GM23338 (cell line): Measurements from ENCODE around the gene CX3CL1.

ENCODE experiments used
- CREB1 ChIP-seq: fragments of 250-450 bp; sonication (Bioruptor Pico); IDR thresholded peaks from 2 replicates; pipeline ENCODE4 v1.5.0; 2020; ENCODE audit warnings: low read depth, mild to moderate bottlenecking, moderate library complexity
- EZH2 ChIP-seq: fragments of 200-600 bp; sonication (generic); IDR thresholded peaks from one replicate; pipeline ENCODE4 v1.8.0; 2017; ENCODE audit warnings: antibody characterized with exemption, mild to moderate bottlenecking, low read depth; ENCODE audit not compliant: unreplicated experiment
- EZH2phosphoT487 ChIP-seq: fragments of 200-600 bp; sonication (generic); IDR thresholded peaks from one replicate; pipeline ENCODE4 v1.8.1; 2018; ENCODE audit warnings: antibody characterized with exemption; ENCODE audit not compliant: unreplicated experiment
- JUNB ChIP-seq: IDR thresholded peaks from one replicate; pipeline ENCODE4 v1.6.1; 2016; ENCODE audit warnings: antibody characterized with exemption; ENCODE audit not compliant: unreplicated experiment
- NANOG ChIP-seq: IDR thresholded peaks from 2 replicates; pipeline ENCODE4 v1.6.1; 2016; ENCODE audit warnings: antibody characterized with exemption, borderline replicate concordance
- POLR2AphosphoS5 ChIP-seq: IDR thresholded peaks from 2 replicates; pipeline ENCODE4 v1.6.1; 2016; ENCODE audit warnings: antibody characterized with exemption, low read depth
- STAT1 ChIP-seq: IDR thresholded peaks from one replicate; pipeline ENCODE4 v1.6.1; 2016; ENCODE audit warnings: antibody characterized with exemption; ENCODE audit not compliant: unreplicated experiment
- ZNF114 ChIP-seq: fragments of 250-450 bp; sonication (Bioruptor Pico); IDR thresholded peaks from 2 replicates; pipeline ENCODE4 v1.5.0; 2020; ENCODE audit warnings: mild to moderate bottlenecking, moderate library complexity
- ZNF331 ChIP-seq: fragments of 250-450 bp; sonication (Bioruptor Pico); IDR thresholded peaks from 2 replicates; pipeline ENCODE4 v1.5.0; 2020; ENCODE audit warnings: low read depth, mild to moderate bottlenecking, moderate library complexity
- TF ChIP-seq, protein P1 (sequence below), 2 experiments: fragments of 200-600 bp in 1 of 2; sonication (generic) in 1 of 2; conservative IDR thresholded peaks; 2 replicates each; pipeline versions ENCODE4 v1.5.1 to v1.6.1; 2016 to 2017; ENCODE audit warnings: antibody characterized with exemption in 2 of 2, low read depth in 2 of 2, mild to moderate bottlenecking in 2 of 2, moderate library complexity in 1 of 2
- TF ChIP-seq, protein P2 (sequence below): IDR thresholded peaks from 2 replicates; pipeline ENCODE4 v1.6.1; 2016; ENCODE audit warnings: antibody characterized with exemption
- TF ChIP-seq, protein P3 (sequence below): IDR thresholded peaks from one replicate; pipeline ENCODE4 v1.6.1; 2018; ENCODE audit warnings: antibody characterized with exemption; ENCODE audit not compliant: unreplicated experiment
- TF ChIP-seq, protein P4 (sequence below): fragments of 250-450 bp; sonication (Bioruptor Pico); IDR thresholded peaks from 2 replicates; pipeline ENCODE4 v1.5.0; 2020; ENCODE audit warnings: mild to moderate bottlenecking, moderate library complexity

DNA sequence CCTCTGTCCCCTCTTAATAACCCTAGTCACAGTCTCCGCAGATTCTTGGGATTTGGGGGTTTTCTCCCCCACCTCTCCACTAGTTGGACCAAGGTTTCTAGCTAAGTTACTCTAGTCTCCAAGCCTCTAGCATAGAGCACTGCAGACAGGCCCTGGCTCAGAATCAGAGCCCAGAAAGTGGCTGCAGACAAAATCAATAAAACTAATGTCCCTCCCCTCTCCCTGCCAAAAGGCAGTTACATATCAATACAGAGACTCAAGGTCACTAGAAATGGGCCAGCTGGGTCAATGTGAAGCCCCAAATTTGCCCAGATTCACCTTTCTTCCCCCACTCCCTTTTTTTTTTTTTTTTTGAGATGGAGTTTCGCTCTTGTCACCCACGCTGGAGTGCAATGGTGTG, 8.1 kb upstream of the CX3CL1 start:
- TF ChIP-seq EZH2 (no peak), POLR2AphosphoS5 (no peak), CREB1 (CRISPR knock-in tag) (no peak), EZH2phosphoT487 (no peak), JUNB (no peak), NANOG (no peak), ZNF331 (CRISPR knock-in tag) (no peak), ZNF114 (CRISPR knock-in tag) (no peak), STAT1 (no peak)
- TF ChIP-seq, protein P1, sequence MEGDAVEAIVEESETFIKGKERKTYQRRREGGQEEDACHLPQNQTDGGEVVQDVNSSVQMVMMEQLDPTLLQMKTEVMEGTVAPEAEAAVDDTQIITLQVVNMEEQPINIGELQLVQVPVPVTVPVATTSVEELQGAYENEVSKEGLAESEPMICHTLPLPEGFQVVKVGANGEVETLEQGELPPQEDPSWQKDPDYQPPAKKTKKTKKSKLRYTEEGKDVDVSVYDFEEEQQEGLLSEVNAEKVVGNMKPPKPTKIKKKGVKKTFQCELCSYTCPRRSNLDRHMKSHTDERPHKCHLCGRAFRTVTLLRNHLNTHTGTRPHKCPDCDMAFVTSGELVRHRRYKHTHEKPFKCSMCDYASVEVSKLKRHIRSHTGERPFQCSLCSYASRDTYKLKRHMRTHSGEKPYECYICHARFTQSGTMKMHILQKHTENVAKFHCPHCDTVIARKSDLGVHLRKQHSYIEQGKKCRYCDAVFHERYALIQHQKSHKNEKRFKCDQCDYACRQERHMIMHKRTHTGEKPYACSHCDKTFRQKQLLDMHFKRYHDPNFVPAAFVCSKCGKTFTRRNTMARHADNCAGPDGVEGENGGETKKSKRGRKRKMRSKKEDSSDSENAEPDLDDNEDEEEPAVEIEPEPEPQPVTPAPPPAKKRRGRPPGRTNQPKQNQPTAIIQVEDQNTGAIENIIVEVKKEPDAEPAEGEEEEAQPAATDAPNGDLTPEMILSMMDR (conservative IDR thresholded peaks at IDR 0.05; ENCODE audit: low read depth in 2 of 2) = no peak
- TF ChIP-seq, protein P2, sequence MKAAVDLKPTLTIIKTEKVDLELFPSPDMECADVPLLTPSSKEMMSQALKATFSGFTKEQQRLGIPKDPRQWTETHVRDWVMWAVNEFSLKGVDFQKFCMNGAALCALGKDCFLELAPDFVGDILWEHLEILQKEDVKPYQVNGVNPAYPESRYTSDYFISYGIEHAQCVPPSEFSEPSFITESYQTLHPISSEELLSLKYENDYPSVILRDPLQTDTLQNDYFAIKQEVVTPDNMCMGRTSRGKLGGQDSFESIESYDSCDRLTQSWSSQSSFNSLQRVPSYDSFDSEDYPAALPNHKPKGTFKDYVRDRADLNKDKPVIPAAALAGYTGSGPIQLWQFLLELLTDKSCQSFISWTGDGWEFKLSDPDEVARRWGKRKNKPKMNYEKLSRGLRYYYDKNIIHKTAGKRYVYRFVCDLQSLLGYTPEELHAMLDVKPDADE = no peak
- TF ChIP-seq, protein P3, sequence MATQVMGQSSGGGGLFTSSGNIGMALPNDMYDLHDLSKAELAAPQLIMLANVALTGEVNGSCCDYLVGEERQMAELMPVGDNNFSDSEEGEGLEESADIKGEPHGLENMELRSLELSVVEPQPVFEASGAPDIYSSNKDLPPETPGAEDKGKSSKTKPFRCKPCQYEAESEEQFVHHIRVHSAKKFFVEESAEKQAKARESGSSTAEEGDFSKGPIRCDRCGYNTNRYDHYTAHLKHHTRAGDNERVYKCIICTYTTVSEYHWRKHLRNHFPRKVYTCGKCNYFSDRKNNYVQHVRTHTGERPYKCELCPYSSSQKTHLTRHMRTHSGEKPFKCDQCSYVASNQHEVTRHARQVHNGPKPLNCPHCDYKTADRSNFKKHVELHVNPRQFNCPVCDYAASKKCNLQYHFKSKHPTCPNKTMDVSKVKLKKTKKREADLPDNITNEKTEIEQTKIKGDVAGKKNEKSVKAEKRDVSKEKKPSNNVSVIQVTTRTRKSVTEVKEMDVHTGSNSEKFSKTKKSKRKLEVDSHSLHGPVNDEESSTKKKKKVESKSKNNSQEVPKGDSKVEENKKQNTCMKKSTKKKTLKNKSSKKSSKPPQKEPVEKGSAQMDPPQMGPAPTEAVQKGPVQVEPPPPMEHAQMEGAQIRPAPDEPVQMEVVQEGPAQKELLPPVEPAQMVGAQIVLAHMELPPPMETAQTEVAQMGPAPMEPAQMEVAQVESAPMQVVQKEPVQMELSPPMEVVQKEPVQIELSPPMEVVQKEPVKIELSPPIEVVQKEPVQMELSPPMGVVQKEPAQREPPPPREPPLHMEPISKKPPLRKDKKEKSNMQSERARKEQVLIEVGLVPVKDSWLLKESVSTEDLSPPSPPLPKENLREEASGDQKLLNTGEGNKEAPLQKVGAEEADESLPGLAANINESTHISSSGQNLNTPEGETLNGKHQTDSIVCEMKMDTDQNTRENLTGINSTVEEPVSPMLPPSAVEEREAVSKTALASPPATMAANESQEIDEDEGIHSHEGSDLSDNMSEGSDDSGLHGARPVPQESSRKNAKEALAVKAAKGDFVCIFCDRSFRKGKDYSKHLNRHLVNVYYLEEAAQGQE = no peak
- TF ChIP-seq, protein P4, sequence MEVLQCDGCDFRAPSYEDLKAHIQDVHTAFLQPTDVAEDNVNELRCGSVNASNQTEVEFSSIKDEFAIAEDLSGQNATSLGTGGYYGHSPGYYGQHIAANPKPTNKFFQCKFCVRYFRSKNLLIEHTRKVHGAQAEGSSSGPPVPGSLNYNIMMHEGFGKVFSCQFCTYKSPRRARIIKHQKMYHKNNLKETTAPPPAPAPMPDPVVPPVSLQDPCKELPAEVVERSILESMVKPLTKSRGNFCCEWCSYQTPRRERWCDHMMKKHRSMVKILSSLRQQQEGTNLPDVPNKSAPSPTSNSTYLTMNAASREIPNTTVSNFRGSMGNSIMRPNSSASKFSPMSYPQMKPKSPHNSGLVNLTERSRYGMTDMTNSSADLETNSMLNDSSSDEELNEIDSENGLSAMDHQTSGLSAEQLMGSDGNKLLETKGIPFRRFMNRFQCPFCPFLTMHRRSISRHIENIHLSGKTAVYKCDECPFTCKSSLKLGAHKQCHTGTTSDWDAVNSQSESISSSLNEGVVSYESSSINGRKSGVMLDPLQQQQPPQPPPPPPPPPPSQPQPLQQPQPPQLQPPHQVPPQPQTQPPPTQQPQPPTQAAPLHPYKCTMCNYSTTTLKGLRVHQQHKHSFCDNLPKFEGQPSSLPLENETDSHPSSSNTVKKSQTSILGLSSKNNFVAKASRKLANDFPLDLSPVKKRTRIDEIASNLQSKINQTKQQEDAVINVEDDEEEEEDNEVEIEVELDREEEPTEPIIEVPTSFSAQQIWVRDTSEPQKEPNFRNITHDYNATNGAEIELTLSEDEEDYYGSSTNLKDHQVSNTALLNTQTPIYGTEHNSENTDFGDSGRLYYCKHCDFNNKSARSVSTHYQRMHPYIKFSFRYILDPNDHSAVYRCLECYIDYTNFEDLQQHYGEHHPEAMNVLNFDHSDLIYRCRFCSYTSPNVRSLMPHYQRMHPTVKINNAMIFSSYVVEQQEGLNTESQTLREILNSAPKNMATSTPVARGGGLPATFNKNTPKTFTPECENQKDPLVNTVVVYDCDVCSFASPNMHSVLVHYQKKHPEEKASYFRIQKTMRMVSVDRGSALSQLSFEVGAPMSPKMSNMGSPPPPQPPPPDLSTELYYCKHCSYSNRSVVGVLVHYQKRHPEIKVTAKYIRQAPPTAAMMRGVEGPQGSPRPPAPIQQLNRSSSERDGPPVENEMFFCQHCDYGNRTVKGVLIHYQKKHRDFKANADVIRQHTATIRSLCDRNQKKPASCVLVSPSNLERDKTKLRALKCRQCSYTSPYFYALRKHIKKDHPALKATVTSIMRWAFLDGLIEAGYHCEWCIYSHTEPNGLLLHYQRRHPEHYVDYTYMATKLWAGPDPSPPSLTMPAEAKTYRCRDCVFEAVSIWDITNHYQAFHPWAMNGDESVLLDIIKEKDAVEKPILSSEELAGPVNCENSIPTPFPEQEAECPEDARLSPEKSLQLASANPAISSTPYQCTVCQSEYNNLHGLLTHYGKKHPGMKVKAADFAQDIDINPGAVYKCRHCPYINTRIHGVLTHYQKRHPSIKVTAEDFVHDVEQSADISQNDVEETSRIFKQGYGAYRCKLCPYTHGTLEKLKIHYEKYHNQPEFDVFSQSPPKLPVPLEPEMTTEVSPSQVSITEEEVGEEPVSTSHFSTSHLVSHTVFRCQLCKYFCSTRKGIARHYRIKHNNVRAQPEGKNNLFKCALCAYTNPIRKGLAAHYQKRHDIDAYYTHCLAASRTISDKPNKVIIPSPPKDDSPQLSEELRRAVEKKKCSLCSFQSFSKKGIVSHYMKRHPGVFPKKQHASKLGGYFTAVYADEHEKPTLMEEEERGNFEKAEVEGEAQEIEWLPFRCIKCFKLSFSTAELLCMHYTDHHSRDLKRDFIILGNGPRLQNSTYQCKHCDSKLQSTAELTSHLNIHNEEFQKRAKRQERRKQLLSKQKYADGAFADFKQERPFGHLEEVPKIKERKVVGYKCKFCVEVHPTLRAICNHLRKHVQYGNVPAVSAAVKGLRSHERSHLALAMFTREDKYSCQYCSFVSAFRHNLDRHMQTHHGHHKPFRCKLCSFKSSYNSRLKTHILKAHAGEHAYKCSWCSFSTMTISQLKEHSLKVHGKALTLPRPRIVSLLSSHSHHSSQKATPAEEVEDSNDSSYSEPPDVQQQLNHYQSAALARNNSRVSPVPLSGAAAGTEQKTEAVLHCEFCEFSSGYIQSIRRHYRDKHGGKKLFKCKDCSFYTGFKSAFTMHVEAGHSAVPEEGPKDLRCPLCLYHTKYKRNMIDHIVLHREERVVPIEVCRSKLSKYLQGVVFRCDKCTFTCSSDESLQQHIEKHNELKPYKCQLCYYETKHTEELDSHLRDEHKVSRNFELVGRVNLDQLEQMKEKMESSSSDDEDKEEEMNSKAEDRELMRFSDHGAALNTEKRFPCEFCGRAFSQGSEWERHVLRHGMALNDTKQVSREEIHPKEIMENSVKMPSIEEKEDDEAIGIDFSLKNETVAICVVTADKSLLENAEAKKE = no peak
